ENCODE results near the gene SIGLEC11.

Gene SIGLEC11

DNA sequence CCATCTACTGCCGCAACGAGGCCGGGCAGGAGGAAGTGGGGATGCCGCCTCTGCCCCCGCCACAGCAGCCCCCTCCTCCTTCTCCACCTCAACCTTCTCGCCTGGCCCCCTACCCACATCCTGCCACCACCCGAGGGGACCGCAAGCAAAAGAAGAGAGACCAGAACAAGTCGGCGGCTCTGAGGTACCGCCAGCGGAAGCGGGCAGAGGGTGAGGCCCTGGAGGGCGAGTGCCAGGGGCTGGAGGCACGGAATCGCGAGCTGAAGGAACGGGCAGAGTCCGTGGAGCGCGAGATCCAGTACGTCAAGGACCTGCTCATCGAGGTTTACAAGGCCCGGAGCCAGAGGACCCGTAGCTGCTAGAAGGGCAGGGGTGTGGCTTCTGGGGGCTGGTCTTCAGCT lies 28.2 kb downstream of the SIGLEC11 start:
- no peak for DNase-seq (ENCODE audit: extremely low spot score)
- ChIA-PET POLR2A (interaction anchor here (0.6 kb wide), 1 partner anchor 382 kb away, joined by 4 read pairs; no protein-coding TSS in a partner anchor), CTCF (no interaction called here)
- TF ChIP-seq, protein P1, sequence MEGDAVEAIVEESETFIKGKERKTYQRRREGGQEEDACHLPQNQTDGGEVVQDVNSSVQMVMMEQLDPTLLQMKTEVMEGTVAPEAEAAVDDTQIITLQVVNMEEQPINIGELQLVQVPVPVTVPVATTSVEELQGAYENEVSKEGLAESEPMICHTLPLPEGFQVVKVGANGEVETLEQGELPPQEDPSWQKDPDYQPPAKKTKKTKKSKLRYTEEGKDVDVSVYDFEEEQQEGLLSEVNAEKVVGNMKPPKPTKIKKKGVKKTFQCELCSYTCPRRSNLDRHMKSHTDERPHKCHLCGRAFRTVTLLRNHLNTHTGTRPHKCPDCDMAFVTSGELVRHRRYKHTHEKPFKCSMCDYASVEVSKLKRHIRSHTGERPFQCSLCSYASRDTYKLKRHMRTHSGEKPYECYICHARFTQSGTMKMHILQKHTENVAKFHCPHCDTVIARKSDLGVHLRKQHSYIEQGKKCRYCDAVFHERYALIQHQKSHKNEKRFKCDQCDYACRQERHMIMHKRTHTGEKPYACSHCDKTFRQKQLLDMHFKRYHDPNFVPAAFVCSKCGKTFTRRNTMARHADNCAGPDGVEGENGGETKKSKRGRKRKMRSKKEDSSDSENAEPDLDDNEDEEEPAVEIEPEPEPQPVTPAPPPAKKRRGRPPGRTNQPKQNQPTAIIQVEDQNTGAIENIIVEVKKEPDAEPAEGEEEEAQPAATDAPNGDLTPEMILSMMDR (IDR thresholded peaks at IDR 0.05; ENCODE audit: control extremely low read depth, extremely low read depth, low read depth, missing control alignments), result no peak

DNA sequence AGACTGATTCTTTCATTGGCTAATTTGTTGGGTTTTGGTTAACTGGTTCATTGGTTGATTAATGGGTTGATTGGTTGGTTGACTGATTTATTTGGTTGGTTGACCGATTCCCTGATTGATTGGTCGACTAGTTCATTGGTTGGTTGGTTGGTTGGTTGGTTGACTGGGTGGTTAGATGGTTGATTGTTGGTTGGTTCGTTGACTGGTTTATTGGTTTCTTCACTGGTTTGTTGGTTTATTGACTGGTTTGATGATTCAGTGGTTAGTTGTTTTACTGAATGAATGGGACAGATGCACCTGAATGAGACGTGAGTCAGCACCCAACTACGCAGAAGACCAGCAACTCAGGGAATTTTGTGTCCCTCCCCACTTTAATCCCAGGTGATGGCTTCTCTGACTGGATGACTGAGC lies 28.9 kb downstream of the SIGLEC11 start:
- no peak for DNase-seq (ENCODE audit: extremely low spot score)
- TF ChIP-seq, protein P1 (IDR thresholded peaks at IDR 0.05; ENCODE audit: control extremely low read depth, extremely low read depth, low read depth, missing control alignments), result no peak
- ChIA-PET CTCF (no interaction called here), POLR2A (no interaction called here)

GRCh38 chr19:49931293-49932040 lies 29.5 kb downstream of the SIGLEC11 start:
- ChIA-PET POLR2A (no interaction called here), CTCF (interaction anchor here (1.0 to 4.8 kb wide), 2 partner anchors 18 to 53 kb away, joined by 3 to 23 read pairs; no protein-coding TSS in a partner anchor)
- DNase-seq (ENCODE audit: extremely low spot score), result no peak
- TF ChIP-seq, protein P1 (IDR thresholded peaks at IDR 0.05; ENCODE audit: control extremely low read depth, extremely low read depth, low read depth, missing control alignments), result no peak

DNA sequence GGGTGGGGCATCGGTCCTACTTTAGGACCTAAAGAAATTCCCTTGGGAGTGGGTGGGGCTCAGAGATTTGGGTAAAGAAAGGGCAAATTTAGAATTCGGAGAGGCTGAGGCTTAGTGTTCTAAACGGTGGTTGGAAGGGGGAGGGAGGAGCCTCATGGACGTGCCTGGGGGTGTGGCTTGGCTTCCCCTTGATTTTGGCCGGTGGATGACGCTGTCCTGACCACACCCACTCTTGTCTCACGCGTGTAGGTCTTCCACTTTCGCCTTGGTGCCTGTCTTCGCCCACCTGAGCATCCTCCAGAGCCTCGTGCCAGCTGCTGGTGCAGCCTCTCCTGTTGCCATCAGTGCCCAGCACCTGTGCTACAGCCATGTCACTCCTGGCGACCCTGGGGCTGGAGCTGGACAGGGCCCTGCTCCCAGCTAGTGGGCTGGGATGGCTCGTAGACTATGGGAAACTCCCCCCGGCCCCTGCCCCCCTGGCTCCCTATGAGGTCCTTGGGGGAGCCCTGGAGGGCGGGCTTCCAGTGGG lies 30.4 kb downstream of the SIGLEC11 start:
- DNase-seq (ENCODE audit: extremely low spot score), result no peak
- CTCF ChIA-PET, result interaction anchor here (1.0 to 4.8 kb wide), 3 partner anchors 11 to 54 kb away, joined by 3 to 23 read pairs (median 4); no protein-coding TSS in a partner anchor
- TF ChIP-seq, protein P1 (IDR thresholded peaks at IDR 0.05; ENCODE audit: control extremely low read depth, extremely low read depth, low read depth, missing control alignments), result no peak

GRCh38 chr19:49929611-49930482 lies 31.1 kb downstream of the SIGLEC11 start:
- TF ChIP-seq, protein P1 (IDR thresholded peaks at IDR 0.05; ENCODE audit: control extremely low read depth, extremely low read depth, low read depth, missing control alignments), result no peak
- ChIA-PET CTCF (interaction anchor here (0.5 to 4.8 kb wide), 4 partner anchors 9 to 54 kb away, joined by 3 to 23 read pairs (median 6); no protein-coding TSS in a partner anchor), POLR2A (interaction anchor here (0.6 to 3.9 kb wide), 15 partner anchors 9 to 399 kb away, joined by 3 to 36 read pairs (median 4); partner anchors contain the start of genes AKT1S1 and TBC1D17)
- peak; percentile 97 for DNase-seq (ENCODE audit: extremely low spot score)

More for the DNA sequence above, 30.4 kb downstream of the SIGLEC11 start:
- POLR2A ChIA-PET, result interaction anchor here (0.6 to 3.9 kb wide), 9 partner anchors 9 to 63 kb away, joined by 3 to 36 read pairs (median 4); partner anchors contain the start of genes AKT1S1 and TBC1D17
